Dedifferentiated amniotic fluid mesenchymal stem cell (primary cell): Measurements from ENCODE around the gene KBTBD8.
A peak's percentile ranks its signal among the peaks of the same experiment; 100 is the strongest.

Source experiments
- DNase-seq: peaks from one replicate; pipeline ENCODE4 v3.0.0-alpha.2; 2016; ENCODE audit errors: extremely low spot score

Gene KBTBD8, protein sequence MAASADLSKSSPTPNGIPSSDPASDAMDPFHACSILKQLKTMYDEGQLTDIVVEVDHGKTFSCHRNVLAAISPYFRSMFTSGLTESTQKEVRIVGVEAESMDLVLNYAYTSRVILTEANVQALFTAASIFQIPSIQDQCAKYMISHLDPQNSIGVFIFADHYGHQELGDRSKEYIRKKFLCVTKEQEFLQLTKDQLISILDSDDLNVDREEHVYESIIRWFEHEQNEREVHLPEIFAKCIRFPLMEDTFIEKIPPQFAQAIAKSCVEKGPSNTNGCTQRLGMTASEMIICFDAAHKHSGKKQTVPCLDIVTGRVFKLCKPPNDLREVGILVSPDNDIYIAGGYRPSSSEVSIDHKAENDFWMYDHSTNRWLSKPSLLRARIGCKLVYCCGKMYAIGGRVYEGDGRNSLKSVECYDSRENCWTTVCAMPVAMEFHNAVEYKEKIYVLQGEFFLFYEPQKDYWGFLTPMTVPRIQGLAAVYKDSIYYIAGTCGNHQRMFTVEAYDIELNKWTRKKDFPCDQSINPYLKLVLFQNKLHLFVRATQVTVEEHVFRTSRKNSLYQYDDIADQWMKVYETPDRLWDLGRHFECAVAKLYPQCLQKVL

DNA sequence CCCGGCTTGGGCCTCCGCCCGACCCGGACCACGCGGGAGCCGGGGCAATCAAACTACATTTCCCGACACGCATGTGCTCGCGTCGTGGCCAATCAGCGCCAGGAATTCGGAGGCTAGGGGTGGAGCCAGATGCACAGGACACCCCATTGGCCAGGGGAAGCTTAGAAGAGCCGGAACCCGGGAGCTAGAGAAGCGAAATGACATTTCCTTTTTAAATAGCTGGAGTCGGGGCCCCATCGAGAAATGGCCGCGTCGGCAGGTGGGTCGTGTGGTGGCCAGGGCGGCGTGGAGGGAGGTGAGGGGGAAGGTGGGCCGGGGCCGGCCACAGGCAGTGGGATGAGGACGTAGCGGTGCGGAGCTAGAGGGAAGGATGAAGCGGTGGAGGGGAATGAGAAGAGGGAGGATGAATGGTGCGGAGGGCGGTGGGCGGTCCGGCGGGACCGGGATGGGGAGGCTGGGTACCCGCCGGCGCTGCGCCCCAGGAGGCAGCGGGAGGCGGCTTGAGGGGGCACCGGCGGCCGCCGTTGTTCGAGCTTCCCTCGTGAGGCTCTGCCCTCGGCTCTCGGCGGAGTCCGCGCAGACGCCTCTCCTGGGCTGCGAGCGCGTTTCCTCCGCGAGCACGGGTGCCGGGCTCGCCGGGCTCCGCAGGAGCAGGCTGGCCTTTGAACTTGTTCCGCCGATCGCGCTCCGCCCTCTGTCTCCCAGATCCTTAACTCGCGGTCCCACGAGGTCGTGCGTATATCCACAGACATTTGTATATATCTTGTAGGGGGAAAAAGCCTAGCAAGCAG lies at the start of gene KBTBD8:
KBTBD8 (plus strand) TSS at position 195 of the 791 bp plus-strand sequence; CDS start at position 244, 49 bp downstream.
- peak; percentile 100 for DNase-seq

DNA sequence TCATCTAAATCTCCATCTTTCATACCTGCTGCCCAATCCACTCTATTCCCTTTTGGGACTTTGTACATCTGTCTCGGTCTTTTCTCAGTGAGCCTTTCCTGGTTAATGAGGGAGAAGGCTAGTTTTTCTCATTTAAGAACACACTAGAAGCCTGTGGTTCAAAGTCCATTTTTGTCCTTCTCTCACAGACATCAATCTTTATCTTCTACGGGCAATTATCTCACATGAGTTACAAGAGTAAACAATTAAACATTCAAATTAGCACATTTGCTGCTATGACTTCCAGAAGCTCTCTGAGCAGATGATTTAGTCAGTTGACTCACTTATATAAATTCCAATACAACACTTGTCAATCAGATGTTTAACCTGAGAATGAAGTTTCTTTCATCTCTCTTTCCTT lies 49.3 kb upstream of the KBTBD8 start:
- no peak for DNase-seq

DNA sequence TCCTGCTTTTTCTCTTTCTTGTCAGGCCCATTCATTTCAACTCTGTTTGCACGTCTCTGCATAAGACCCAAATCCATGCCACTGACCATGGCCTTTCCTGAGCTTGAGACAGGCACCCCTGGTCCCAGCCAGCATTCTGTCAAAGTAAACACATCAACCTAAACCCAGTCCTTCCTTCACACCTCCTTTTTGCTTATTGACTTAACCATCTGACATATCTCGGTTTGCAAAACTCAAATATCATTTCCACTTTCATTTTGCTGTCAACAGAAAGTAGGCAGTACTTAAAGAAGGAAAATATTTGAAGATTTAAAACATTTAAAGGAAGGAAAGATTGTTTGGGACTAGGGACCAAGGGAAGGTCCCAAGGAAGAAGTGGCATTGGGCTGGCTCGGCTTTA lies 48.2 kb upstream of the KBTBD8 start:
- DNase-seq: no peak

DNA sequence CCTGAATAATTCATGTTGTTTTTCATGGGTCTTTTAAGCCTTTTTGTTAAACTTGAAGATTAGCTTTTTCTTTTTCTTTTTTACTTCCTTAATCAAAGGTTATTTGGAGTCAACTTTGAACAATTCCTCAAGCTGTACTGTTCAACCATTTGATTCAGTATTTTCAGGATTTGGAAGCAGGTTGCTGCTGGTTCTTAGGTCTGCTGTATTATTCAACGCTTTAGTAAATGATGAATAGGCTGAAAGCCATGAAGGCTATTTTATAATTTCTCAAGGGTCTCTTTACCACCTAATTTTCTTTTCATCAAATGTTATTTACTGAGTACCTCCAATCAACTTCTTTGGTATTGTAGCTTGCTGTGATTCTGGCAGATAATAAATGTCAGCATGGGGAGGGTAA lies 45.8 kb upstream of the KBTBD8 start:
- no peak for DNase-seq

DNA sequence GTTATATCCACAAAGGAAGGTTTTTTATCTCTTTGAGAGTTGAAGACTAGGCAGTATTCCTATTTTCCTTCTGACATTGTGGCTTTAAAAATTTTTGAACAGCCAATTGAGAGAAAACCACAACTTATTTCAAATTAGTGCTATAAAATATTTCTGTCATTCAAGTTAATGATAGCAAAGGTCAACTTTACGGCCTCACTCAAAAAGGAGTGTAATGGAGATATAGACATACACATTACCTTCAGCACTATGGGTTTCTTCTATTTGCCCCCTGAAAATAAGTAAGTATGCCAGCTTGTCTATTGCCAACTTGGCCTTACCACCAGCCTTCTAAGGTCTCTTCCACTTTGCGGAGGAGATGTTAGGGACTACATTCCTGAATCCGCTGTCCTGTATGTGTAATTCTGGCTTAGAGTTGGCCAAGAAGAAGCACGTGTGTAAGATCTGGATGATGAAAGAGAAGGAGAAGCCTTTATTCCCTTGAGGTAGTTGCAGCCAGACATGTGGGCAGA lies 44.1 kb upstream of the KBTBD8 start:
- DNase-seq: no peak

DNA sequence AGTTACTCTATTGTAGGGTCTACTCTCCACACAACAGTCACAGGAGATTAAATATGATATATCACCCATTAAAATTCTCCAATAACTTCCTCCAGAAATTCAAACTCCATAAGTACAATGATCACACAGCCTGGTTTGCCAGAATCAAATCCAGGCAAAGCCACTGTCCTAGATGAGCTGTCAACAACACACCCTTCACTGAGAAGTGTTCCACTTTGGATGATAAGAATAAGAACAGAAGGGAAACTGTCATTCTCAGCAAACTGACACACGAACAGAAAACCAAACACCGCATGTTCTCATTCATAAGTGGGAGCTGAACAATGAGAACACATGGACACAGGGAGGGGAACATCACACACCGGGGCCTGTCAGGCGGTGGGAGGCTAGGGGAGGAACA lies 41.4 kb upstream of the KBTBD8 start:
- DNase-seq: no peak

DNA sequence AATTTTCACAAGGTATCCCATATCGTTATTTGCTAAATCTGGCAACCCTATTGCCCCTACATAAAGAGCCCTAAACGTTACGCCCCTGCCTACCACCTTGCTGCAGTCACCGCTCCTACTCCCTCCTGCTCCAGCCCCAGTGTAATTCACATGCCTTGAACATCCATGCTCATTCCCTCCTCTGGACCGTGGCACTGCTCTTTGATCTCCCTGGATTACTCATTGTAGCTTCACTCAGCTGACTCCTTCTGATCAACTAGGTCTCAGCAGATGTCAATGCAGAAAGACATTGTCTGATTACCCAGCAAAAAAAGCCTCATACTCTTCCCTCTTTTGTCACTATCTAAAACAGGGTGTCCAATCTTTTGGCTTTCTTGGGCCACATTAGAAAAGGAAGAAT lies 40.7 kb upstream of the KBTBD8 start:
- DNase-seq: no peak

DNA sequence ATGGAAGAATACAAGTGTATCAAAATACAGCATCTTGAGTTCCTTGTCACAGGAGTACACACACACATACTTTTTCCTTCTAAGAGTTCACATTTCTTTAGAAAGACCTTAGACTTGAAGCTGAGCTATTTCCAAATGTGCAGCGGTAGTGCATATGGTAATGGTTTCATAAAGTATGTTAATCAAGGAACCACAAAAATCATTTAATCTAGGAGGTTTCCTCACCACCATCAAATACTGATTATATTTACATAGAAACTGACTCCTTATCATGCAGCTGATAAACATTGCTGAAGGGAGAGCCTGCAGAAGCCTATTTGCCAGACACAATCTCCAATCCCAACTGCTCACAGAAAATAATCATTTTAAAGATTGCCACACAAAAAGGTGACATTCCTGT lies 40.0 kb upstream of the KBTBD8 start:
- DNase-seq: no peak

DNA sequence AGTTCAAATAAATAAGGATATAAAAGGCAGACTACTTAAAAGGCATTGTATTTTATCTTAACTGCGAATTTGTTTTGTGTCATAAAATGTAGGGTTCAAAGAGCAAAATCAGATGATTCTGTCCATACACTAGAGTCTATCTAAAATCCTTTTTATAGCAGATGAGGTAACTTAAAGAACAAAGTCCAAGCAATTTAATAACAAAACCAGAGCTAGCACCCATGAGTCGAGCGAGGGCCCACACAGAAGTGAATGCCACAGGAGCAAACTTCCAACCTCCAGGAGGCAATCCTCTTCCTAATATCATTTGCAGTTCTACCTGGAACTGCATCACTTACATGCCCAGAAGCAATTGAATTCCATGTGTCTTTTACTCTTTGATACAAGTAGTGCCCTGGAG lies 35.4 kb upstream of the KBTBD8 start:
- no peak for DNase-seq

DNA sequence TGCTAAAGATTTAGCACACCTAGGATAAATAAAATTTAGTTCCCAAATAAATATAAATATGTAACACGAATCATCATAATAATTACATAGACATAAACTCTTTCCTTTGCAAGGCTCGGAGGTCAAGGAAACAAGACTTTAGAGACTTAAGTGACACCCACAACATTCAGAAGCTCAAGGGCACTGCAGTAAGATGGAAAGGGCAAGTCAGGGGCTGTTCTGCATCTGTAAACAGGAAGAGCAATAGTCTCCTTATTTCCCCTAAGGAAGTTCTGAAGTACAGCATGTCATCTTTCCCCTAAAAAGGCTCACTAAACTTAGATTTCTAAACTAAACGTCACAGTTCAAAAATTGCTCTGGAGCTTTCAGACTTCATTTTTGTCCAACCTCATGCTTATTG lies 26.9 kb upstream of the KBTBD8 start:
- no peak for DNase-seq

DNA sequence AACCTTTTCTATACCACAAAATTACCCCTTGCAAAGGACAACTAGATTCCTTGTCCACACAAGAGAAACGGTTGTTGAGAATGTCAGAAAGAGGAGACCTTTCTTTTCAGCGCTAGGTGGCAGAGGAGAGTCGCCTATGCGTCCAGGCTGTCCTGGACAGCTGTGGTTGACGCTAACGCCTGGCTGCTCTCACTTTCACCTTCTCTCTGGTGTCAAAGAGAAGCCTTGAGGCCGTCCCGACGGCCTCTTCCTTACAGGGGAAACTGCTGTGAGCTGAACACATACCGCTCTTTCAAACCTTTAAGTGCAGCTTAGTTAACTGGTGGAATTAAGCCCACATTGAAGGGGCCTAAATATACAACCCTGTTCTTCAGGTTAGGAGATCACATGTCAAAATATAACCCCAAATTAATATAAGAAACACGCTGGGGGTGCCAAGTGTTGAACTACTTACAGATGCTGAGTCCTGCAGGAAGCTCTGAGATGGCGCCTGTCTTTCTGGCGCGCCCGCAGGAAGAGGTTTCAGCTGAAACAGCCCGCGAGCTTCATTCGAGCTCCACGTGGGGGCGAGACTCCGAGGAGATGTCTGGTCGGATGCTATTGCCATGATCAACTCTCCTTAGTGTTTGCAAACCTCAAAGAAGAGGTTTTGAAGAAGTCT lies 26.1 kb upstream of the KBTBD8 start:
- peak; percentile 67 for DNase-seq

DNA sequence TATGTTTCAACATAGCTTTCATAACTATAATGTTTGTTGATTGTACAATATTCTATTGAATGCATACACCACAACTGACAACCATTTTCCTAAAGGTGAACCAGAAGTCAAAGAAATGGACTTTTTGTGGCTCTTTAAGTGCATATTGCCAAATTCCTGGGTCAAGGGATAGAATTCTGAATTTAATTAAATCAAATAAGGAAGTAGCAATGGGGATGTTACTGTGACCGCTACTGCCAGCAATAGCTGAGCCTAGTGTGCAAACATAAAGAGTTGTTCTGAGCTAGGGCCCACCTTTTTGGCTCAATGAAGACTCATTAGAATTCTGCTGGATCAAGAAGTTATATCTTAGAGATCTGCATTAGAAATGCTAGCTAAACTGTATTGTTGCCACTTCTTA lies 17.3 kb upstream of the KBTBD8 start:
- DNase-seq: no peak

DNA sequence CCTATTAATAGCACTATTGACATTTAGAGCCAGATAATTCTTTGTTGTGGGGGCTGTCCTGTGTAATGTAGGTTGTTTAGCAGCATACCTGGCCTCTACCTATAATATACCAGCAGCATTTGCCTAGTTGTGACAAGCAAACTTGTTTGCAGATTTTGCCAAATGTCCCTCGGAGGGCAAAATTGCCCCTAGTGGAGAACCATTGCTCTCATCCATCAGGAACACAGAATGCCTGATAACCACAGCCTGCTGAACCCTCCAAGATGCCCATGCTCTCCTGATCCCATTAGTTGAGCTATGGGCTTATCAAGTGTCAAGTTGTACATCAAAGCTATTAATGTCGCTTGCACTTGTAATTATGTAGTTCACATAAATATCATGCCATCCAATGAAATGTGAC lies 15.0 kb upstream of the KBTBD8 start:
- no peak for DNase-seq

DNA sequence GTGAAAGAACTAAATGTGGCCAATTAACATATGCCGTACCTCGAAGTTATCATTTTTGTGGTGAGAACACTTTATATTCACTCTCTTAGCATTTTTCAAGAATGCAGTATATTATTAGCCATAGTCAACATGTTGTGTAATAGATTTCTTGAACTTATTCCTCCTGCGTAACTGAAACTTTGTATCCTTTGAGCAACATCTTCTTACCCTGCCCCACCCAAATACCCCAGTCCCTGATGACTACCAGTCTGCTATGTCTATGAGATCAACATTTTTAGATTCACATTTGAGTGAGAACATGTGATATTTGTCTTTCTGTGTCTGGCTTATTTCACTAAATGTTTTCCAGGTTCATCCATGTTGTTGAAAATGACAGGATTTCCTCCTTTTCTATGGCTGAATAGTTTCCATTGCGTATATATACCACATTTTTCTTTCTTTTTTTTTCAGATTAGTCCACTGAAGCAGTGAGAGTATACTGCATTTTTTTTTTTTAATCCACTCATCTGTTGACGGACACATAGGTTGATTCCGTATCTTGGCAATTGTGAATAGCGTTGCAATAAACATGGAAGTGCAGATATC lies 12.7 kb upstream of the KBTBD8 start:
- DNase-seq: no peak

DNA sequence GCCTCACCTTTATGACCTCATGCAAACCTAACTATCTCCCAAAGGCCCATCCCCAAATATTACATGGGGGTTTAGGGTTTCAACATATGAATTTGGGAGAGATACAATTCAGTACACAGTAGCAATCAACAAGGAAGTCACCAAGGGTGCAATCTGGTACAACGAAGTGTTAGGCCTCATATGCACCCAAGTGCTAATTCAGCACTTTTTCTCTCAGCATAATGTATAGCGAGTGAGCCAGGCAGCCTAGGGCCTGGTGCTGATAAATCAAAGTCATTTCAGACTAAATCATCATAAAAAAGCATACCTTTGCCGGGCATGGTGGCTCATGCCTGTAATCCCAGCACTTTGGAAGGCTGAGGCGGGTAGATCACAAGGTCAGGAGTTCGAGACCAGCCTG lies 11.7 kb upstream of the KBTBD8 start:
- no peak for DNase-seq

DNA sequence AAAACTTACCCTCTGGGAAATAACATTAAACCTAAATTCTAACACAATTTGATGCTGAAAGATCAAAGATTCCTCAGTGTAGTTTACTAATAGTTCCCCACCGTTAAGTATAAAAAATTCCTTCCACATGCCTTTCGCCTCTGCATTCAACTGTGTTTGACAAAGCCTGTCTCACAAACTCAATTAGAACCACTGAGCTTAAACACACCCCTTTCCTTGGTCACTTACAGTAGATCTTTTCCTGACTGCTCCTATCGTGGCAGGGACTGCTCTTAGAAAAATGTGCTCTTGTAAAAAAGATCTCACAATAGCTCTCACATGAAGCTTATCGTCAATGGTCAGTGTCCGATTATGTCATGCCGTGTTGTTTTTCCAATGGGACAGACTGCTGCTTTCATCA lies 8.9 kb upstream of the KBTBD8 start:
- DNase-seq: no peak

DNA sequence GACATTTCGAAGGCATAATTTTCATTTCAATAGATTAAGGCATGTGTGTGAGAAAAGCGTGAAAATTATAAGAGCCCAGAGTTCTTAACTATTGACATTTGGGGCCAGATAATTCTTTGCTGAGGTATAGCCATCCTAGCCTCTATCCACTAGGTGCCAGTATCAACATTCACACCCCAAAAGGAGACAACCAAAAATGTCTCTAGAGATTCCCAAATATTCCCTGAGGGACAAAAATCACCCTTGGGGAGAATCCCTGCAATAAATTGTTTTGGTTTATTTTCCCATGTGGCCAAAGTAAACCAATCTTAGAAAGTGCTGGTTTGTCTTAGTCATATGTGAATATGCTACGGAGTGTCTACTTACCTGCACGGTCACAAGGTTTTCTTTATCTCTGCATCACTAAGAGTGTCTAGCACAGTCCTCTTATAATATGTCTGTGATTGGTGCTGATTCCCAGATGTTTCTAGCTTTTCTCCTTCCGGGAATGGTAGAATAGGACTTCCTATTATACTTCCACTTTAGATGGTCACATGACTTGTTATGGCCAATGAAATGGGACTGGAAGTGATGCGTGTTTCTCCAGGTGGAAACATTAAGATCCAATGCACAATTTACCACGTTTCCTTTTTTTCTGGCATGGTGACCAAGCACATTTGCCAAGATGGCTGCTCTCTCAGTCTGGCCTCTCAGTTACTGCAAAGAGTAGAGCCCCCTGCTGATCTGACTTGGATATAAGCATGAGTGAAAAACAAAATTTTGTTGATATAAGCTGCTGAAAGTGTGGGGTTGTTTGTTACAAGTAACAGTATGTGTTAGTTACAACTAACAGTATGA lies 8.0 kb upstream of the KBTBD8 start:
- no peak for DNase-seq

DNA sequence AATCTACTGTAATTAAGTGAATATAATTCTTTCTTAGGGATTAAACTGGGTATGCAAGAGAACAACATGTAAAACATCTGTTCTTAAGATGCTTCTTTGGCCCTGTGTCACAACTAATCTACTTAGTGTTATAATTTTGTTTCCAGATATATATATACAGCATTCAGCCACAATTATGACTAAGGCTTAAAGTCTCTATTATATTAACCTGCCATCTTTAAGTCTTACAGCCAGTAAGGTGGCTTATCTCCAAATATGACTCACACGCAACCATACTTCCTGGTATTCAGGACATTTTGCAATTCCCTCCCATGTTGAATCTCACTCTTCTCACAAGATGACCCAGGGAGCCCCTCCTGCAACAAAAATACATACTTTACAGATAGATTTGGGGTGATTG lies 6.6 kb upstream of the KBTBD8 start:
- DNase-seq: peak; percentile 46

DNA sequence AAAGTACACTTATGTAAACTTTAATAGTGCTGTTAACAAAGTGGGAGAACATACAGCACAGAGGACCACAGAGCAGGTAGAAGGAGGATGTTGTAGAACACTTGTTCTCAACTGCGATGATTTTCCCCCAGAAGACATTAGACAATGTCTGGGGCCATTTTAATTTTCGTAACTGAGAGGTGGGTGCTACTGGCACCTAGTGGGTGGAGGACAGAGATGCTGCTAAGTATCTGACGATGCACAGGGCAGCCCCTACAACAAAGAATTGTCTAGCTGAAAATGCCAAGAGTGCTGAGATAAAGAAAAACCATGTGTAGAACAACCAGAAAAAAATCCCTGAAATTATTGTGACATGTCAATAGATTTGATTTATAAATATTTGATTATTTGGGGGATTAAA lies 5.0 kb upstream of the KBTBD8 start:
- no peak for DNase-seq

DNA sequence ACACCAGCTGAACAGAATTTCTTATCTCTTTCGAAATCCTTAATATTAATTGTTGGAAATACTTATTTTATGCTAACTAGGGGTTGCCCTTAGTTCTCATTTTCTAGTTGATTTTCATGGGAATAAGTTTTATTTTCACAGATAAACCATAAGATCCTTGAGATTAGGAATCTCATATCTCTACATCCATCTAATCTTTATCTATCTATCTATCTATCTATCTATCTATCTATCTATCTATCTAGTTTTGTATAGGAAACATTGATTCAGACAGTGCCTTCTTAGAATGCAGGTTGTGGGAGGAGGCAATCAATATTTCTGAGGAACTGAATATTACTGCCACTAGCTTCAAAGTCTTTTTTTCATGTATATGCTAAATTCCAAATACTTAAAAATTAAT lies 3.5 kb upstream of the KBTBD8 start:
- DNase-seq: no peak

DNA sequence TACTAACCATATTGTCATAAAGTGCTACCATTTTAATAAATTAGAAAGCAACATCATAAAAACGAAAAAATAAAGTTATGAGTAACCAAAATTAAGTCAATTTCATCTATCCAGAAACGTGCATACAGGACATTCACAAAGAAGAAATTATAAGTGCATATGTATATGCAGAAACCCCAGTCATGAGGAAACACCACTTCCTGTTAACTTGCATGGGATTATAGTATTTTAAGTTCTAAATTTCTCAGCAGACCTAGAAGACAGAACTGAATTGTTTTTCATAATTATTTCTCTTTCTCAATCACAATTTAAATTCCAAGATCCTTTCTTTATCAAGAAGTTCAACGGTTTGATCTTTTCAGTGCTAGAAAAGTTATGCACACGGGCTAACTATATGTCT lies 1.4 kb upstream of the KBTBD8 start:
- DNase-seq: no peak
